AG04450 (cell line): ENCODE results near the gene TPX2. TPM values are rescaled to one million over a fixed set of nuclear protein-coding genes. Genes with fewer than 3 reads are reported as not detected.

Experiments used
- CTCF ChIA-PET: fragments of 300-600, 350-600 bp; formaldehyde crosslinking; extraction: SDS; loops from one replicate; lab custom pipeline; 2022; ENCODE audit warnings: antibody characterized with exemption, inconsistent platforms; lab: Charles Lee
- POLR2A ChIA-PET: fragments of 350-600 bp; formaldehyde crosslinking; extraction: SDS; loops from one replicate; lab custom pipeline; 2021; ENCODE audit warnings: antibody characterized with exemption, inconsistent platforms; lab: Yijun Ruan, JAX
- DNase-seq: peaks from one replicate; pipeline ENCODE4 v3.0.0-alpha.2; 2011; ENCODE audit warnings: low read depth, low spot score
- H3K27ac ChIP-seq: one replicate; pipeline ENCODE4 v1.5.1; 2012; ENCODE audit warnings: low read depth, low read length, control low read depth
- H3K27me3 ChIP-seq: one replicate; pipeline ENCODE4 v1.6.0; 2012; ENCODE audit warnings: low read length; ENCODE audit not compliant: control insufficient read depth, insufficient read depth
- H3K4me3 ChIP-seq: 2 replicates; pipeline ENCODE4 v1.5.1; 2011; ENCODE audit warnings: mild to moderate bottlenecking, low read depth, low read length, control low read depth
- H3K9me3 ChIP-seq: 2 replicates; pipeline ENCODE4 v1.5.1; 2012; ENCODE audit warnings: low read length; ENCODE audit not compliant: control insufficient read depth, insufficient read depth
- CTCF ChIP-seq: IDR thresholded peaks from 2 replicates; pipeline ENCODE4 v1.5.1; 2011; ENCODE audit warnings: low read depth, low read length, control low read depth, inconsistent platforms
- polyA plus RNA-seq: library from polyadenylated mRNA; depleted of rRNA; stranded (reverse); fragments of >200 nt; gene quantifications from 2 replicates; pipeline ENCODE4 v1.2.3, GENCODE V29; 2011

Gene TPX2
- polyA plus RNA-seq, 1 experiment = 24.4 TPM

GRCh38 chr20:31717478-31718201 lies 21.4 kb upstream of the TPX2 start:
- CTCF ChIA-PET = interaction anchor here (4.1 kb wide), 1 partner anchor 56 kb away, joined by 30 read pairs; no protein-coding TSS in a partner anchor
- Histone ChIP-seq H3K27me3 (no peaks in the 10 kb centered on the region), H3K4me3 (no peak overlapping the region; the same call in 1 of the 2 replicates), H3K9me3 (no peaks in the 10 kb centered on the region; the same call in 1 of the 2 replicates), H3K27ac (no peak overlapping the region)
- TF ChIP-seq CTCF = no peak
- DNase-seq = no peak
- POLR2A ChIA-PET = interaction anchor here (0.7 kb wide), 1 partner anchor 47 kb away, joined by 5 read pairs; no protein-coding TSS in a partner anchor

- Histone ChIP-seq H3K4me3 (peak overlapping the region; percentile 84), H3K27me3 (no peaks in the 10 kb centered on the region), H3K9me3 (no peaks in the 10 kb centered on the region; the same call in 1 of the 2 replicates), H3K27ac (no peak overlapping the region)
- POLR2A ChIA-PET = no interaction called here
- DNase-seq = no peak
- CTCF ChIA-PET = interaction anchor here (0.6 to 4.1 kb wide), 4 partner anchors 55 to 130 kb away, joined by 3 to 30 read pairs (median 10); no protein-coding TSS in a partner anchor
- TF ChIP-seq CTCF = no peak
Observed at GRCh38 chr20:31718952-31719643, 20.0 kb upstream of the TPX2 start.

- POLR2A ChIA-PET = no interaction called here
- Histone ChIP-seq H3K9me3 (no peaks in the 10 kb centered on the region; the same call in 1 of the 2 replicates), H3K27me3 (no peaks in the 10 kb centered on the region), H3K27ac (no peak overlapping the region), H3K4me3 (peak overlapping the region; percentile 84)
- no peak for DNase-seq
- CTCF ChIA-PET = interaction anchor here (1.1 to 1.7 kb wide), 6 partner anchors 23 to 158 kb away, joined by 3 to 16 read pairs (median 3); no protein-coding TSS in a partner anchor
- TF ChIP-seq CTCF = no peak
Observed at GRCh38 chr20:31719644-31720485, 19.2 kb upstream of the TPX2 start.

GRCh38 chr20:31720486-31721407 lies 18.3 kb upstream of the TPX2 start:
- H3K9me3 ChIP-seq = no peaks in the 10 kb centered on the region; the same call in 1 of the 2 replicates
- POLR2A ChIA-PET = interaction anchor here (0.8 to 1.3 kb wide), 2 partner anchors 12 to 21 kb away, joined by 3 read pairs; no protein-coding TSS in a partner anchor
- no peaks in the 10 kb centered on the region for H3K27me3 ChIP-seq
- TF ChIP-seq CTCF = no peak
- no peak for DNase-seq
- H3K4me3 ChIP-seq = peak overlapping the region; percentile 84
- peak overlapping the region; percentile 21 for H3K27ac ChIP-seq
- CTCF ChIA-PET = interaction anchor here (1.1 to 4.6 kb wide), 7 partner anchors 24 to 159 kb away, joined by 3 to 380 read pairs (median 3); no protein-coding TSS in a partner anchor
